GM21423 (cell line): ENCODE results near the gene ACACB.
"Not testable (repeated sequence)": the region's sequence is repeated elsewhere in the genome, so short reads cannot be mapped to it uniquely, and the experiment has no call there.

Experiments
- ATAC-seq: cut with Tn5 transposase; IDR thresholded peaks from one replicate; pipeline ENCODE4 v1.9.1; 2021; ENCODE audit warnings: mild to moderate bottlenecking, moderate library complexity; ENCODE audit not compliant: unreplicated experiment

The ACACB gene

GRCh38 chr12:109170324-109170723 lies 53.9 kb downstream of the ACACB start:
- ATAC-seq = no peak

- ATAC-seq = not testable (repeated sequence)
Observed at GRCh38 chr12:109172787-109173186, 56.4 kb downstream of the ACACB start.

GRCh38 chr12:109173443-109174240 lies 57.3 kb downstream of the ACACB start:
- no peak for ATAC-seq

GRCh38 chr12:109174468-109174867 lies 58.1 kb downstream of the ACACB start:
- ATAC-seq = no peak

- ATAC-seq = no peak
Observed at GRCh38 chr12:109178532-109178931, 62.1 kb downstream of the ACACB start.

GRCh38 chr12:109179927-109180326 lies 63.5 kb downstream of the ACACB start:
- ATAC-seq = no peak

GRCh38 chr12:109182041-109182839 lies 65.9 kb downstream of the ACACB start:
- ATAC-seq = no peak

GRCh38 chr12:109185441-109185840 lies 69.1 kb downstream of the ACACB start:
- no peak for ATAC-seq

- no peak for ATAC-seq
Observed at GRCh38 chr12:109186993-109187653, 70.7 kb downstream of the ACACB start.

- ATAC-seq = no peak
Observed at GRCh38 chr12:109188108-109188712, 71.8 kb downstream of the ACACB start.

- ATAC-seq = no peak
Observed at GRCh38 chr12:109189291-109189690, 72.9 kb downstream of the ACACB start.

GRCh38 chr12:109191621-109192250 lies 75.3 kb downstream of the ACACB start:
- ATAC-seq = no peak

- ATAC-seq = no peak
Observed at GRCh38 chr12:109192358-109192757, 76.0 kb downstream of the ACACB start.

- no peak for ATAC-seq
Observed at GRCh38 chr12:109193896-109194295, 77.5 kb downstream of the ACACB start.

GRCh38 chr12:109196332-109196731 lies 79.9 kb downstream of the ACACB start:
- no peak for ATAC-seq

- no peak for ATAC-seq
Observed at GRCh38 chr12:109197327-109197726, 80.9 kb downstream of the ACACB start.

- no peak for ATAC-seq
Observed at GRCh38 chr12:109199324-109199723, 82.9 kb downstream of the ACACB start.

- ATAC-seq = no peak
Observed at GRCh38 chr12:109200825-109201495, 84.6 kb downstream of the ACACB start.

- no peak for ATAC-seq
Observed at GRCh38 chr12:109201496-109201885, 85.1 kb downstream of the ACACB start.

- ATAC-seq = no peak
Observed at GRCh38 chr12:109202770-109203169, 86.4 kb downstream of the ACACB start.
